Stimulated activated naive CD8-positive, alpha-beta T cell treated with anti-CD3 and anti-CD28 coated beads, Interleukin-15, amount 100 ng/mL, for 72 hours (primary cell): ENCODE measurements around the gene SLC49A3.

ENCODE experiments used
- ATAC-seq: fragments of 150-1000 bp; cut with Tn5 transposase; 2 replicates; pipeline ENCODE4 v1.10.0; 2021; ENCODE audit warnings: mild to moderate bottlenecking, moderate library complexity
- DNase-seq, 2 donors: peaks; one replicate each; pipeline ENCODE4 v3.0.0; 2021 to 2022
- H3K27ac Mint-ChIP-seq, 2 donors: one replicate each; pipeline ENCODE4 v1.8.0; 2022; ENCODE audit warnings: mild to moderate bottlenecking in 2 of 2, mixed read lengths in 2 of 2, moderate library complexity in 2 of 2
- H3K27me3 Mint-ChIP-seq: one replicate; pipeline ENCODE4 v1.8.0; 2022; ENCODE audit warnings: mixed read lengths
- H3K4me1 Mint-ChIP-seq: one replicate; pipeline ENCODE4 v1.8.0; 2022; ENCODE audit warnings: mild to moderate bottlenecking, mixed read lengths
- H3K4me3 Mint-ChIP-seq, 2 donors: one replicate each; pipeline ENCODE4 v1.8.0; 2022; ENCODE audit warnings: mild to moderate bottlenecking in 2 of 2, mixed read lengths in 2 of 2, moderate library complexity in 1 of 2
- H3K9me3 Mint-ChIP-seq, 2 donors: one replicate each; pipeline ENCODE4 v1.8.0; 2022; ENCODE audit warnings: mixed read lengths in 2 of 2

SLC49A3 gene

GRCh38 chr4:632926-633325, 56.0 kb downstream of the SLC49A3 start:
- Mint-ChIP-seq H3K27me3 (peaks cover 36% of the 10 kb centered on the region), H3K9me3 (peaks cover 8 to 19% of the 10 kb centered on the region in 2 donors), H3K4me3 (no peak overlapping the region), H3K27ac (no peak overlapping the region), H3K4me1 (no peaks in the 10 kb centered on the region)
- ATAC-seq (no peak), DNase-seq (no peak)

GRCh38 chr4:632196-632790, 56.7 kb downstream of the SLC49A3 start:
- ATAC-seq, result no peak
- no peak for DNase-seq
- H3K4me3 Mint-ChIP-seq, result no peak overlapping the region
- peaks cover 8 to 19% of the 10 kb centered on the region in 2 donors for H3K9me3 Mint-ChIP-seq
- no peaks in the 10 kb centered on the region for H3K4me1 Mint-ChIP-seq
- H3K27ac Mint-ChIP-seq, result no peak overlapping the region
- peaks cover 29% of the 10 kb centered on the region for H3K27me3 Mint-ChIP-seq
